Activated CD4-positive, alpha-beta T cell treated with anti-CD3 and anti-CD28 coated beads for 24 hours (primary cell): ENCODE results near the gene SPNS3.

Source experiments
- DNase-seq, 2 donors: peaks; one replicate each; pipeline ENCODE4 v3.0.0-alpha.2; 2020; ENCODE audit warnings: low read depth in 2 of 2

The SPNS3 gene

GRCh38 chr17:4427505-4427904 is 6.2 kb upstream of the SPNS3 start:
- no peak for DNase-seq

DNA sequence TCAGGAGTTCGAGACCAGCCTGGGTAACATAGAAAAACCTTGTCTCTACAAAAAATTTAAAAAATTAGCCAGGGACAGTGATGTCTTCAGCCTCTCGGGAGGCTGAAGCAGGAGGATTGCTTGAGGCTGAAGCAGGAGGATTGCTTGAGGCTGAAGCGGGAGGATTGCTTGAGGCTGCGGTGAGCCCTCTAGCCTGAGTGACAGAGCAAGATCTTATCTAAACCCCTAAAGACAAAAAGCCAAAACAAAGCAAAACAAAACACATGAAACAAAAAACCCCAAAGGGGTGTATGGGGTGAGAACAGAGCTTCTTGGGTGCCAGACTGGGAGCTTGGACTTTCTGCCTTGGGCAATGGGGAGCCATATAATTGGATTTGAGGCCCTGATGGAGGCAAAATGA is 2.6 kb downstream of the SPNS3 start:
- no peak for DNase-seq

GRCh38 chr17:4436846-4437245 is 3.1 kb downstream of the SPNS3 start:
- no peak for DNase-seq

GRCh38 chr17:4438162-4438944 is 4.6 kb downstream of the SPNS3 start:
- no peak for DNase-seq

GRCh38 chr17:4440021-4440420 is 6.3 kb downstream of the SPNS3 start:
- no peak for DNase-seq

GRCh38 chr17:4440690-4441686 is 7.2 kb downstream of the SPNS3 start:
- DNase-seq: no peak

- DNase-seq: no peak
These were observed 8.8 kb downstream of the SPNS3 start for GRCh38 chr17:4442582-4442981.

DNA sequence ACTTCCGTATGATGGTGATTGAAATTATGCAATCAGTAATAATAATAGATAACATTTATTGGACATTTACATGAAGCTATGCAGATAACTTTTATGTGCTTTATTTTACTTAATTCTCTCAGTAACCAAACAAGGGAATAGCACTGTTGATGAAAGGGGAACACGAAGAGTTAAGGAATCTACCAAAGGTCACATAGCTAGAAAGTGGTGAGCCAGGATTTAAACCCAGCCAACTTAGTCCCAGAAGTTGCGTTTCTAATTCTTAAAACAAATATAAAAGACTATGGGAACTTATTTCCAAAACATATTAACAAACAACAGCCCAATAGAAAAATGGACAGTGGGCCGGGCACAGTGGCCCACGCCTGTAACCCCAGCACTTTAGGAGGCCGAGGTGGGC is 9.7 kb downstream of the SPNS3 start:
- no peak for DNase-seq

DNA sequence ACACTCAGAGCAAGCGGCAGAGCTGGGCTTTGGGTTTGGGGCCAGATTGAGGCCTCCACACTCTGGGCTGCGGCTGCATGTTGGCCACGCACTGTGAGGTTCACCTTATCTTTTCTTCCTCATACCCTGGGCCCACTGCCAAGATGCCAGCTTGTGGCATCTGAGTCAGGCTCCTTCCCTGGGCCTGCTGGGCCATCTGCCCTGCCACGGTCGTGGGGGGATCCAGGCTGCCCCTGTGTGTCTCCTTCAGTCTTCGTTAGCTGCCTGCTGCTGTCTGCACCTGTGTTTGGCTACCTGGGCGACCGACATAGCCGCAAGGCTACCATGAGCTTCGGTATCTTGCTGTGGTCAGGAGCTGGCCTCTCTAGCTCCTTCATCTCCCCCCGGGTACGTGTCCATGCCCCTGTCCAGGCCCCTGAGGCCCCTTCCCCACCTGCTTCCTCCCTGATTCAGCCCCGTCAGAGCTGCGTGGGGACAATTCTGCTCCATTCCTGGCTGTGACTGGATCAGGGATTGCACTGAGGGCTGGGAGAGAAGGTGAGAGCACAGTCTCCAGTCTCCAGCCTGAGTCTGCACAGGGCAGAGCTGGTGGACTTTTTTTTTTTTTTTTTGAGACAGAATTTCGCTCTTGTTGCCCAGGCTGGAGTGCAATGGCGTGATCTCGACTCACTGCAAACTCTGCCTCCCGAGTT is 11.2 kb downstream of the SPNS3 start:
- DNase-seq: no peak

DNA sequence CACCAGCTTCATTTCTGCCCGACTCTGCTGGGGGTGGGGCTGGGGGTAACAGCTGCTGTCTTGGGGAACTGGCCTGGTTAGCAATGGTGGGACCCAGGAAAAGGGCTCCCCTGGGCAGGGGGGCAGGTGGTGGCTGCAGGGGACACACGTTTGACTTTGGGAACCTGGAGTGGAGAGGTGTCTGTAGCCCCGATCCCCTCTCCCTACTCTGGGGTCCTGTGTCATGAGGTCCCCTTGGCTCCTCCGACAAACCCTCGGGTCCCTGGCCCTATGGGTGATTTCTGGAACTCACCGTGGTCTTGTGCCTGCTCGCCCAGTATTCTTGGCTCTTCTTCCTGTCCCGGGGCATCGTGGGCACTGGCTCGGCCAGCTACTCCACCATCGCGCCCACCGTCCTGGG is 12.0 kb downstream of the SPNS3 start:
- DNase-seq: no peak

- no peak for DNase-seq
These were observed 12.8 kb downstream of the SPNS3 start for GRCh38 chr17:4446326-4447071.

DNA sequence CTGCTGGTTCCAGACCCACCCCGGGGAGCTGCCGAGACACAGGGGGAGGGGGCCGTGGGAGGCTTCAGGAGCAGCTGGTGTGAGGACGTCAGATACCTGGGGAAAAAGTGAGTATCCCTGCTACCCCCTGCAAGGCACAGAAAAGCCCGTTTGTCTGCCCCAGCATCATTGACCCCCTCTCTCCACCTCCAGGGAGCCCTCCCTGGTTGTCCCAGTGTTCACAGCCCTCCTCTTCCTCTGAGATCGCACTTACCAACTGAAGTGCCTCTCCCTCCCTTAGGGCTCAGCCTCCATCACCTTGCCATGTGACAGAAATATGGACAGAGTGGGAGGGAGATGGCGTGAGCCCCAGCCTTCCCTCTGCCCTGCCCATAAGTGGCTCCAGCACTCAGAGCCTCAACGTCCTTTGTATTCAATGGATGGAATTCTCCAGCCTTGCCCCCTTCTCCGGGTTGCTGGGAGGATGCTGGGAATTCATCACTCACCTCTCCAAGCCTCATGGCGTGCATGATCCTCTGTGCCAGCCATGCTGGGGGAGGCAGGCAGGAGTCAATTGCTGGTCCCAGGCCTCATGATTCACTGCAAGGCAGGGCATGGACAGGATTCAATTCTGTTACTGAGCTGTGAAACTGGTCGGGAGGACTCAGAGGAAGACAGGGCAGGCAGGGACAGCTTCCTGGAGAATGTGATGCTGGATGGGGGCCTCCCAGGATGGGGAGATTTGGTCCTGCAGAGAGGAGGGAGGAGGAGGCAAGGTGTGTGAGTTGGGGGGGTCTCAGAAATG is 14.6 kb downstream of the SPNS3 start:
- no peak for DNase-seq

- no peak for DNase-seq
These were observed 16.0 kb downstream of the SPNS3 start for GRCh38 chr17:4449736-4450135.

GRCh38 chr17:4450710-4451316 is 17.1 kb downstream of the SPNS3 start:
- DNase-seq: no peak

DNA sequence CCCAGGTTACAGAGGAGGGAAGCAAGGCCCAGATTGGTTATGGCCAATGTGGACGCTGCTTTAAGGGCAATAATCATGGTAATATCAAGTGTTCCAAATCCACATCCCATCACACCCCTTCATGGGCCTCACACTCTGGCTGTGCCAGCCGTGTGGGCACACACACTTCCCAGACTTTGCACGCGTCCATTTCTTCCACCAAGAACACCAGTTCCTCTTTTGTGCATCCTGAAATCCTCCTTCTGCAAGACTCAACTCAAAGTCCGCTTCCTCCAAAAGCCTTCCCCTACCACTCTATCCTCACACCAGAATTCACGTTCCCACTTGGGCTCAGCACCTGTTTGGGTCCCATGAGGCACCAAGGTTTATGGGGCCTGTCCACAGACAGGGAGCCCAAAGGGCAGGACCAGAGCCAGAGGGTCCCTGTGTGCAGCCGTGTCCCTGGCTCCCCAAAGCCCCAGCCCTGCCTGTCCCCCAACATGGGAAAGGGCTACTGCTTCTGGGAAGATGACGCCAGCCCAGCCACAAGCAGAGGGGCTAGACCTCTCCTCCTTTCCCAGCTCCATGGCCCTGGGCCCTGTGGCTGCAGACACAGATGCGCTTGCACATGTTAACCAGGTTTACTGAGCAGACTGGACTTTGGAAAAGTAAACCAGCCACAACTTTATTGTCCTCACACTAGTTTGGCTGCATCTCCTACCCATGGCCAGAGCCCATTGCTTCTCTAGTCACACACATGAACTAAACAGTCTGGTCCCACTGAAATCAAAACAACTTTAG is 20.3 kb downstream of the SPNS3 start:
- no peak for DNase-seq

DNA sequence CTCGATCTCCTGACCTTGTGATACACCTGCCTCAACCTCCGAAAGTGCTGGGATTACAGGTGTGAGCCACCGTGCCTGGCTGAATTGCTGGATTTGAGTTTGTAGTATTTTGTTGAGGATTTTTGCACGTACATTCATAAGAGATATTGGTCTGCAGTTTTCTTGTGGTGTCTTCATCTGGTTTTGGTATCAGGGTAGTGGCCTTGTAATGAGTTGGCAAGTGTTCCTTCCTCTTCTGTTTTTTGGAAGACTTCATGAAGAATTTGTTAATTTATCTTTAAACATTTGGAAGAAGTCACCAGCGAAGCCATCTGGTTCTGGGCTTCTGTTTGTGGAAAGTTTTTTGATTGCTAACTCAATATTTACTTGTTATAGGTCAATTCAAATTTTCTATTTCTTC is 26.9 kb downstream of the SPNS3 start:
- DNase-seq: no peak

DNA sequence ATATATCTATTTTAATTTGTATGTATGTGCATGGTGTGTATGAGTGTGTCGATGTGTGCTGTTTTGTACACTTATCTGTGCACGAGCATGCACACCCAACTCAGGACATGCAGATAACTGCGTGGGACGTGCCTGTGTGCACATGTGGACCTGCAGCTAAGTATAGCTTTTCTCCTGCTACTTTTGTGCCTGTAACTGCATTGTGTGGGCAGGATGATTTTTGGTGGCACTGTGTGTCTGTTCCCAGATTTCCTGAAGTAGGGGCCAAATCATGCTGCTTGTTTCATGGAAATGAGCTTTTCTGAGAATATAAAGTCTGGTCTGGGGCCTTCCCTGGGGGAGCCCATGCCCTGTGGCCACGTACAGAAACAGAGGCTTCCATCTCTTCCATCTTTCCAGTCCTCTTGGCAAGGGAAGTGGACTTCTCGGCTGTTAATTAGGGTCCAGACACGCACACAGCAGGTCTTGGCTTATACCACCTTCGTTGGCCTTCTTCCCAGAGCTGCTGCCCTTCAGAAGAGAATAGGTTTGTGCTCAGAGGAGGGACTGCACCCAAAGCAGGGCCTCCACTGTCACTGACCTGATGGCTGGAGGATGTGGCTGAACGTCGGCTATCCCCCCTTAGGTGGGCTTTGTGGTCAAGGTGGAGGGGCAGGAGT is 30.2 kb downstream of the SPNS3 start:
- DNase-seq: no peak

DNA sequence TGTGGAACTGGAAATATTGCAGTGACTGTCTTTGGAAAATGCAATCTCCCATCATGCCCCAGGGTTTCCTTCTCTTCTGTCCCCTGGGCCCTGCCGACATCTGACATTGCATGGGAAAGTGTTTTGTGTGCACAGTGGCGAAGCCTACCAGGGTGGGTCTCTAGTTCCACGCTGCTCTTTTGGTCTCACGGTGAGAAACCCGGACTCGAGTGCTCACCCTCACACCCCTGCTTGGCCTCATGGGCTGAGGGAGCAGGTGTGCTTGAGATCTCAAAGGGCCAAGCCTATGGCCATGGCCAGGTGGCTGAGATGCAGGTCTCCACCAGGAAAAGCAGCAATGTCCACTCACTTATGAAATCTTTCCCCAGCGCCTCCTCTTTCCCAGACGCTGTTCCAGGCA is 32.0 kb downstream of the SPNS3 start:
- DNase-seq: no peak

- DNase-seq: no peak
These were observed 33.5 kb downstream of the SPNS3 start for GRCh38 chr17:4467287-4467686.
